Right cardiac atrium (tissue), 5 donors: Measurements from ENCODE around the gene MAN1A1. TPM values are rescaled to one million over a fixed set of nuclear protein-coding genes. Genes with fewer than 3 reads are reported as not detected.

Source experiments
- ATAC-seq, 2 donors: fragments of 200-7000 bp; cut with Tn5 transposase; one replicate each; pipeline versions ENCODE4 v1.8.0 to v1.9.1; 2020; ENCODE audit warnings: moderate library complexity in 2 of 2, mild to moderate bottlenecking in 1 of 2
- DNase-seq, 3 donors: peaks; one replicate each; pipeline ENCODE4 v3.0.0-alpha.2; 2020
- H3K27ac ChIP-seq: one replicate; pipeline ENCODE4 v1.5.1; 2013; ENCODE audit warnings: mild to moderate bottlenecking, low read length, control low read depth, moderate library complexity
- H3K27me3 ChIP-seq: one replicate; pipeline ENCODE4 v1.6.1; 2013; ENCODE audit not compliant: control insufficient read depth, insufficient read depth
- H3K4me1 ChIP-seq: one replicate; pipeline ENCODE4 v1.6.1; 2013; ENCODE audit warnings: low read length; ENCODE audit not compliant: control insufficient read depth, insufficient read depth
- H3K4me3 ChIP-seq: one replicate; pipeline ENCODE4 v1.5.1; 2013; ENCODE audit warnings: low read length, control low read depth
- H3K9me3 ChIP-seq: one replicate; pipeline ENCODE4 v1.6.1; 2013; ENCODE audit warnings: low read length; ENCODE audit not compliant: control insufficient read depth
- WGBS: extraction: QIAGEN DNeasy Blood & Tissue Kit; methylation state at CpG from one replicate; pipeline ENCODE4 v1.1.7; 2013; 5-methylcytosine and 5-hydroxymethylcytosine counted together
- intact Hi-C, 4 donors: fragments of 100-400 bp; cut with DNase I; formaldehyde crosslinking; loops; one replicate each; pipeline versions ENCODE4 v1.11.0 to v1.14.0; 2022 to 2023
- polyA plus RNA-seq: library from polyadenylated mRNA; stranded (reverse); fragments of 200-250 nt; gene quantifications from one replicate; pipeline ENCODE4 v1.2.3, GENCODE V29; 2013
- total RNA-seq, 4 donors: library from RNA; stranded (reverse); fragmentation: NEBNext Ultra II Directional; extraction: Animal tissue kit (Norgen Biotek cat#: 25700); gene quantifications; one replicate each; pipeline ENCODE4 v1.2.1, GENCODE V29; 2021
- donor health status: healthy with polysubstance abuse.
- donor health status: DM: no; HTN: yes; CAD: no.
- donor health status: DM: no; HTN: no; CAD: no.
- donor health status: DM: no; HTN: yes; CAD: no; lungs with severe emphysema.
- donor health status: DM: yes; HTN: yes; CAD: no.

Gene MAN1A1
- total and polyA plus RNA-seq, 5 donors = 11.6 to 29.7 (median 20.3) TPM

- ATAC-seq (peak; percentile 78 to 84), DNase-seq (no peak)
- Histone ChIP-seq H3K4me3 (no peak overlapping the region), H3K4me1 (peaks cover 3% of the 10 kb centered on the region), H3K9me3 (no peaks in the 10 kb centered on the region), H3K27ac (no peak overlapping the region), H3K27me3 (no peaks in the 10 kb centered on the region)
- 23% methylated on average over 1 of the region's 1 CpG for WGBS
- intact Hi-C loops = no loop called here
Observed at GRCh38 chr6:119334535-119335264, 14.9 kb downstream of the MAN1A1 start.

GRCh38 chr6:119333707-119334295 lies 15.8 kb downstream of the MAN1A1 start:
- Histone ChIP-seq H3K27me3 (no peaks in the 10 kb centered on the region), H3K4me3 (no peak overlapping the region), H3K4me1 (peaks cover 4% of the 10 kb centered on the region), H3K27ac (no peak overlapping the region), H3K9me3 (no peaks in the 10 kb centered on the region)
- DNase-seq (no peak), ATAC-seq (no peak)
- WGBS = 94% methylated on average over 3 of the region's 3 CpGs
- intact Hi-C loops = no loop called here

- intact Hi-C loops = no loop called here
Observed at GRCh38 chr6:119333063-119333609, 16.4 kb downstream of the MAN1A1 start.

GRCh38 chr6:119331663-119332286 lies 17.8 kb downstream of the MAN1A1 start:
- no peak for ATAC-seq
- Histone ChIP-seq H3K9me3 (no peaks in the 10 kb centered on the region), H3K27me3 (no peaks in the 10 kb centered on the region), H3K4me1 (peaks cover 6% of the 10 kb centered on the region), H3K27ac (no peak overlapping the region), H3K4me3 (no peak overlapping the region)
- intact Hi-C loops = no loop called here
- WGBS = 74% methylated on average over 2 of the region's 2 CpGs
- no peak for DNase-seq

More at GRCh38 chr6:119333063-119333609, 16.4 kb downstream of the MAN1A1 start:
- H3K4me1 ChIP-seq = peaks cover 6% of the 10 kb centered on the region
- 95% methylated on average over 5 of the region's 5 CpGs for WGBS
- DNase-seq = no peak
- H3K27ac ChIP-seq = no peak overlapping the region
- no peak overlapping the region for H3K4me3 ChIP-seq
- no peaks in the 10 kb centered on the region for H3K9me3 ChIP-seq
- no peak for ATAC-seq
- no peaks in the 10 kb centered on the region for H3K27me3 ChIP-seq

GRCh38 chr6:119330520-119331113 lies 18.9 kb downstream of the MAN1A1 start:
- no peak for DNase-seq
- Histone ChIP-seq H3K4me1 (peaks cover 6% of the 10 kb centered on the region), H3K9me3 (no peaks in the 10 kb centered on the region), H3K4me3 (no peak overlapping the region), H3K27ac (no peak overlapping the region), H3K27me3 (no peaks in the 10 kb centered on the region)
- ATAC-seq = no peak
- intact Hi-C loops = no loop called here
- WGBS = 91% methylated on average over 4 of the region's 4 CpGs

GRCh38 chr6:119329794-119330180 lies 19.8 kb downstream of the MAN1A1 start:
- Histone ChIP-seq H3K9me3 (no peaks in the 10 kb centered on the region), H3K4me1 (peaks cover 6% of the 10 kb centered on the region), H3K27ac (no peak overlapping the region), H3K27me3 (no peaks in the 10 kb centered on the region), H3K4me3 (no peak overlapping the region)
- no peak for DNase-seq
- no peak for ATAC-seq
- intact Hi-C loops = no loop called here

- ATAC-seq (no peak), DNase-seq (no peak)
- WGBS = 78% methylated on average over 4 of the region's 4 CpGs
- H3K27ac ChIP-seq = no peak overlapping the region
- no peaks in the 10 kb centered on the region for H3K9me3 ChIP-seq
- no peak overlapping the region for H3K4me3 ChIP-seq
- H3K27me3 ChIP-seq = no peaks in the 10 kb centered on the region
- peaks cover 6% of the 10 kb centered on the region for H3K4me1 ChIP-seq
- intact Hi-C loops = no loop called here
Observed at GRCh38 chr6:119328892-119329793, 20.4 kb downstream of the MAN1A1 start.

- no peak for DNase-seq
- H3K4me1 ChIP-seq = peaks cover 6% of the 10 kb centered on the region
- no peaks in the 10 kb centered on the region for H3K9me3 ChIP-seq
- intact Hi-C loops = no loop called here
- no peak overlapping the region for H3K4me3 ChIP-seq
- 95% methylated on average over 2 of the region's 2 CpGs for WGBS
- no peak overlapping the region for H3K27ac ChIP-seq
- H3K27me3 ChIP-seq = no peaks in the 10 kb centered on the region
- ATAC-seq = no peak
Observed at GRCh38 chr6:119328254-119328653, 21.3 kb downstream of the MAN1A1 start.

GRCh38 chr6:119327810-119328209 lies 21.8 kb downstream of the MAN1A1 start:
- intact Hi-C loops = no loop called here
- WGBS = 92% methylated on average over 2 of the region's 2 CpGs
- no peaks in the 10 kb centered on the region for H3K27me3 ChIP-seq
- DNase-seq = no peak
- H3K4me1 ChIP-seq = peaks cover 5% of the 10 kb centered on the region
- H3K9me3 ChIP-seq = no peaks in the 10 kb centered on the region
- H3K4me3 ChIP-seq = no peak overlapping the region
- H3K27ac ChIP-seq = no peak overlapping the region
- ATAC-seq = no peak

- no peaks in the 10 kb centered on the region for H3K9me3 ChIP-seq
- ATAC-seq (no peak), DNase-seq (no peak)
- H3K4me3 ChIP-seq = no peak overlapping the region
- intact Hi-C loops = no loop called here
- WGBS = 93% methylated on average over 10 of the region's 10 CpGs
- no peaks in the 10 kb centered on the region for H3K27me3 ChIP-seq
- H3K4me1 ChIP-seq = peaks cover 5% of the 10 kb centered on the region
- no peak overlapping the region for H3K27ac ChIP-seq
Observed at GRCh38 chr6:119326291-119327005, 23.1 kb downstream of the MAN1A1 start.
